IPS-NIHi7 (cell line): ENCODE data around the gene RHOH.

Experiments used
- DNase-seq: peaks from one replicate; pipeline ENCODE4 v3.0.0; 2012; ENCODE audit warnings: mixed read lengths; ENCODE audit errors: extremely low spot score

Gene RHOH

DNA sequence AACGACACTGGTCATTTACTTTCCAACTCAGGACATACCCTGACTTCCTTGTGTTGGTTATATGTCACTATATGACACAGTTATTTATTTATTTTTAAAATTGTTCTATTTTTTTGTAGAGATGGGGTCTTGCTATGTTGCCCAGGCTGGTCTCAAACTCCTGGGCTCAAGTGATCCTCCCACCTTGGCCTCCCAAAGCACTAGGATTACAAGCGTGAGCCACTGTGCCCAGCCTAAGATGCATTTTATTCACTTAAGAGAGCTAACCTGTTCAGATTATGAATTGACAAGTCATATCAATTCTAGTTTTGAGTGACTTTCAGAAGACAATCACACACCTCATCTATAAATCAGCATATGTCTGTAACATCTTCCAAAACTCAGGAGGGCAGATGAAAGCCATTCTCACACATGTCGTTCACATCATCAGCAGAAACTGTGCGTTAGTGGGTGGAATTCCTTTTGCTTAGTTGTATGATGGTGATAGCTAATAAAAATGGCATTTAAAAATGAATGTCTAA is 9.4 kb upstream of the RHOH start:
- DNase-seq: no peak

DNA sequence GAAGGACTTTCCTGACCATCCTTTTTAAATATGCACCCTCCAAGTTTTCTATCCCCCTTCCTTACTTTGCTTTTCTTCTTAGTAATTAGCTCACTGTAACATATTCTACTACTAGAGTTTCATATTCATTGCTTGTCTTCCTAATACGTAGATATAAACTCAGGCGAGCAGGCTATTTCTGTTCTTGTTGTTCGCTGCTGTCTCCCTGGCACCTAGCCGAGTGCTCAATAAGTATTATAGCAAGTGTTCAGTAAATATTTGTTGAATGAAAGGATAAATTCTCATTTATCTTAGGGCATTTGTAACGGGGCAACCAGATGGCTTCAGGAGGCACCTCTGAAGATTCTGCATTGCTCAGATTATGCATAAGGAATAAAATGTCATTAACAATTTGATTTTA is 6.8 kb upstream of the RHOH start:
- DNase-seq: no peak

DNA sequence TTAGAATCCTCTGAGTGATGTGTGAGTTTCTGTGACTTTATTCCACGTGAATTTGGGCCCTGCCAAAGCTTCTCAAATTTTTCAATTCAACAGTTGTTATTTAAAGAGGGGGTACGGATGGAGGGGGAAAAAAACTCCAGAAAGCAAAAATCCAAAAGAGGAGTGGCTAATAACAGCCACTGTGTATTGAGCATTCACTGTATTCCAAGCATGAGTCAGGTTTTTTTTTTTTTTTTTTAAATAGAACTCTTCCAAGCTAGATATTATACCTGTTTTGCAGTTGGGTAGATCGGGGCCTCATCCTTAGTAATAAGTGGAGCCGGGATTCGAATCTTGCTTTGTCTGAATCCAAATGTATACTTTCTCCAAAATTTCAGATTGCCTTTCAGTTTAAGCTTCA is 6.4 kb upstream of the RHOH start:
- no peak for DNase-seq

DNA sequence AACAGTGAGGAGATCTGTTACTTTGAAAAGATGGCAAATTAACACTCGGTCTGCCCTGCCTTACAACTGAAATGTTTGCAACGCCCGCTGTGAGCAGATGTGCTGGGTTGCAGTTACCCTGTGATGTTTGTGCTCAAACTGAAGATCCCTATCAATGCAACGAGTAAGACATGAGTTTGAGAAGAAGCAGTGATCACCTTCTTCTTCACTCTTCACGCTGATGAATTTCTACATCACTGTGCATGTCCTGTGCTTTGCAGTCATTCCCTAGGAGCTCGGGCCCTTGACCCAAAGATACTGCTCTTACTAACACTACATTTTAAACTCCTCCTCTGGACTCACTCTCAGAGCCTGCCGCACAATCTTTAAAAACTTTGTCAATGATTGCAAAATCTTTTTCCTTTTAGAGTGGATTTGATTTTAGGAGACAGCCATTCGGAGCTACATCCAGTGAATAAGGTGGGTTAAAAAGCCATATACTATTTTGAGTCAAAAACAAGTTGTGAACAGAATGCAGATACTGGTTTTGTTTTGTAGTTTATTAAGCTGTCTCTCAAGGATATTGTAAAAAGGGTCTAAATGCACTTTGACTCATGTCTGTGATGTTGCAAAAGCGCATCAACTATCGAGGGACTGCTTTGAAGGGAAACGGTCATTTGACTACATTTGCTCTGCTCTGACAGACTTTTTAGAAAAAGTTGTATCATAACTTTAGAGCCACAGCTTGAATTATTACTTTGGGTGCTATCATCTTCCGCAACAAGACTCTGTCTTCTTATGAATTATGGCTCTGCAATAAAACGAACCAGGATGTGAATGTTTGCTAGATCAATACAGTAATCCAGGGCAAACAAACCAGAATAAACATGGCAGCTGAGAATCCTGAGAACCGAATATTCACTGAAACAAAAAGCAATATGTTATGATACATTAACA is 5.7 kb upstream of the RHOH start:
- no peak for DNase-seq

GRCh38 chr4:40192114-40193015 is 4.5 kb upstream of the RHOH start:
- DNase-seq: no peak

DNA sequence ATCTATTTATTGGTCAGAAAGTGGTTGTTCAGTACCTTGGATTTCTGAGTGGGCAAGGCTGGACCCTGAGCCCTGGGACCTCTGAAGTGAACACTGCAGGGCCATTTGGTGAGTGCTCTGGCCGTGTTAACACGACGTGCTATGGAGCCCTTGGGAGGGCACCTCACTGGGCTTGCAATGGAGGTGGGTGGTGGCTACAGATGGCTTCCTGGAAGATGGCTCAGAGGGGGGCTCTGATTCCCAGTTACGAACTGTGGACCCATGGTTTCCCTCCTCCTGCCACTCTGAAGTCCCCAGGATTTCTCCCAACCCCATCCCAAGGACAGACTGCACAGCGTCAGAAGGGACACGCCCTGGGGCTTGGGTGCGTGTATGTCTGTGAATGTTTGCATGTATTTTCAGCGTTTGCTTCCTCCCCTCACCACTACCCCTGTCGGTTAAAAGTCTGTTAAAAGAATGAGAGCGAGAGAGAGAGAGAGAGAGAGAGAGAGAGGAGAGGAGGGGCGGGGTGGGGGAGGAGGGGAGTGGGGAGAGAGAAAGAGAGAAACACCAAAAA is 3.7 kb upstream of the RHOH start:
- DNase-seq: no peak

DNA sequence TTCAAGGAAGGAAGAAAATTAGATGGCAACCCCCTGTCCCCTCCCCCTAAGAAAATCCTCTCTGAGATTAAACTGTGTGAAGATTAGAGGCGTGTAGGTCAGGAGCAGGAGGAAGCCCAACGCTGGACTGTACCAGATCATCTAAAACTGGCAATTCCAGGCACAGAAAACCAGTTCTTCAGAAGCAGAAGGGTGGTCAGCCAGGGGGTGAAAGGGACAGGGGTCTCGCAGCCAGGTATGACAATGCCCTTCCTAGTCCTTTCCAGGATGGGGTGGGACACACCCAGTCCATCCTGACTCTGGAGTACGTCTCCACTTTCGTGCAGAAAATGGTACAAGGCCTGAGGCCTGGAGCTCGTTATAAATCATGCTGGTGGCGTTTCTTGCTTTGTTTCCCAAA is 3.3 kb upstream of the RHOH start:
- DNase-seq: no peak

GRCh38 chr4:40194602-40195161 is 2.1 kb upstream of the RHOH start:
- no peak for DNase-seq

DNA sequence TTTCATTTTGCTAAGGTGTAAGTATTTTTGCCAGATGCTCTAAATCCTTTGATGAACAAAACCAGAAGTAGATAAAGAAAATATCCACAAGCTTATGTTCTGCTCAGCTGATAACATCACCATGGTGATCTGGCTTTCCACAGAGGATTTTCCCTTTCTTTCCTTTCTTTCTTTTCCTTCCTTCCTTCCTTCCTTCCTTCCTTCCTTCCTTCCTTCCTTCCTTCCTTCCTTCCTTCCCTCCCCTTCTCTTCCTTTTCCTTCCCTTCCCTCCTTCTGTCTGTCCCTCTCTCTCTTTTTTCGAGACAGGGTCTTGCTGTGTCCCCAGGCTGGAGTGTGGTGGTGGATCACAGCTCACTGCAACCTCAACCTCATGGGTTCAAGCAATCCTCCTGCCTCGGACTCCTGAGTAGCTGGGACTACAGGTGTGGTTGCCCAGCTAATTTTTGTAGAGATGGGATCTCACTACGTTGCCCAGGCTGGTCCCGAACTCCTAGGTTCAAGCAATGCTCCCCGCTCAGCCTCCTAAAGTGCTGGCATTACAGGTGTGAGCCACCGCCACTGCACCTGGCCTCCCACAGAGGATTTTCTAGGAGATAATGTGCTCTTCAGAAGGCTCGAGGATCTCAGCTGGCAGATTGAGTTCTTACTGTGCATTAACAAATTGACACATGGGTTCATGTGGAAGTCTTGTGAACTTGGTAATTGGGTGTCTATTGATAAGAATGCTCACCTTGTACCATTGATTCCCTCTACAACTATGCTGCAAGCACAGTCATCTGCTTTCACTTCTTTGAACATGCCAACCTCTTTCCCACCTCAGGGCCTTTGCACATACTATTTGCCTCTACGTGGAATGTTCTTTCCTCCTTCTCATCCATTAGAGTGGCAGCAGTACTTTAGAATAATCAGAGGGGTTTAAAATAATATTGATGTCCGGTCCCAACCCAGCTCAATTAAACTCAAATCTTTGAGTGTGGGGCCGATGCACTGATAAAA is 1.4 kb upstream of the RHOH start:
- no peak for DNase-seq

DNA sequence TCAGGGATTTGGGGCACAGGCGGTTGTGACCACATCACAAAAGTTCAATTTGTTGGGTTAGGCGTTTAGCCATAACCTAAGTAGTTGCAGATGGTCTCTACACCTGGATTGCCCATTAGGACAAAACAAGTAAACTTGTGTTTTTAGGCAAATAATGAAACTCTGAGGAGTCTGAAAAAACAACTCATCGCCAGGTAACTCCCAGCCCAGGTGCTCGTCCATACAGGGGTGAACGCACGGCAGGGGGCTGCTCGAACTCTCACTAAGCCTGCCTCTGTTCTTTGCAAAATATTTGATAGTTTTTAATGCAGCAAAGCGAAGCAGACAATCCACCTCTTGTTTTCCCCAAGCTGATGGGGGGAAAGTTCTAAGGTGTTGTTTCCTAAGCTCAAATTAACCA is 559 bp upstream of the RHOH start:
- DNase-seq: no peak

DNA sequence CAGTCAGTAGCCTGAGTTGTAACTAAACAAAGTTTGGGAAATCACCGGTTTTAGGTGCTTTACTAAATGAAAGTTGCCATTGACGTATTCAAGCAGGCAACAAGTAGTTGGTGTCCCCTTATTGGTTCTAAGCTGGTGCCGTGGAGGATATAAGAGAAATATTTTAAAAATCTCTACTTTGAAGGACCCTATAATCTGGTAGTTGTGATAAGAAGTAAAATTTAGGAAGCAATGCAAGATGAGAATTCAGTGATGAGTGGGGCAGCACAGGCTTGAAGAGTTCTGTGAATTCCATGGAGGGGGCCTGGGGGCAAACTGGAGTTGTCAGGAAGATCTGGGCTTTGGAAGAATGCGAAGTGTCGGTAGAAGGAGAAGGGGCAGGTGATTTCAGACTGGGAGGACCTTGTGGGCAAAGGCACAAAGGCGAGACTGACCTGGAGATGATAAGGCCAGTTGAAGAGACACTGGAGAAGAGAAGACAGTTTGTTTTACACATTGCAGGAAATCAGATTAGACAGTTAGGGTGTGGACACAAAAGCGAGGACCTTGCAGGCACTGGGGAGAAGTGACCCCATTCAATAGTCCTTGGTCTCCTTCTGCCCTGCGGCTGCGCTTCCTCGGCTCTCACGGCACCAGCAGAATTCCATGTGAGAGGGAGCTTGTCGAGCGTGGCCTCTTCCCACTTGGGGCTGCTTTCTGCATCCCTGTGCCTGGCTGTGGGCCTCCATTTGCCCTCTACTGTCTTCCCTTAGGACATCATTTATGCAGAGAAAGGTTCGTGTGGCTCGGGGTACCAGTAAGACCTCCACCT is 1.3 kb downstream of the RHOH start:
- no peak for DNase-seq

DNA sequence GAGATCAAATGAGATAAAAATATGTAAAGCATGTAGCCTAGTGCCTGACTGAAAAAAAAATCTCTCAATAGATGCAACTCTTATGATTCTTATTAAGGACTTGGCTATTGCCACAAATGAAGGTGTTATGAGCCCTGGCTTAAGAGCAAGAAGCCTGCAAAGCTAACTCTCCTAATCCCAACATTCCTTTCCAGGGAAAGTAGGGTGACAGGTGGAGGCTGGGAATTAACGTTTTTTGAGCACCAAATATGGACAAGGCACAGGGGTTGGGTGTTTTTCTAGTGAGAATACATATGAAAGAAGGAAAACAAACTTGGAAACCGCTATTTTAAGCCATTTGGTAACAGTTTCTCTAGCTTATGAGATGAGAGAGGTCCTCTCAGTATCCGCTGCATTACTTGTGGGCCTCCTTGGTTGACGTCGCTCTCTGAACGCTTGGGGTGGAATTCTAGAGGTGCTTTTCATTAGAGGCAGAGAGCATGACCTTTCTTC is 2.4 kb downstream of the RHOH start:
- no peak for DNase-seq

GRCh38 chr4:40199999-40200874 is 3.4 kb downstream of the RHOH start:
- no peak for DNase-seq

- no peak for DNase-seq
These were observed 4.3 kb downstream of the RHOH start for GRCh38 chr4:40200875-40201801.

DNA sequence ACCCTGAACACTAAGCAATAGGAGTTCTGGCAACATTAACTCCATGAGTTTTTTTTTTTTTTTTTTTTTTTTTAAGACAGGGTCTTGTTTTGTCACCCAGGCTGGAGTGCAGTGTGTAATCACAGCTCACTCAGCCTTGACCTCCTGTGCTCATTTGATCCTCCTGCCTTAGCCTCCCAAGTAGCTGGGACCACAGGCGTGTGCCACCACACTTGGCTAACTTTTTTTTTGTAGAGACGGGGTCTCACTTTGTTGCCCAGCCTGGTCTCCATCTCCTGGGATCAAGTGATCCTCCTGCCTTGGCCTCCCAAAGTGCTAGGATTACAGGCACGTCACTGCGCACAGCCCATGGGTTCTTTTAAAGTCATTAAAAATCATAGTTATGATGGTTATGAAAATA is 5.1 kb downstream of the RHOH start:
- DNase-seq: no peak

- no peak for DNase-seq
These were observed 5.6 kb downstream of the RHOH start for GRCh38 chr4:40202474-40202873.

DNA sequence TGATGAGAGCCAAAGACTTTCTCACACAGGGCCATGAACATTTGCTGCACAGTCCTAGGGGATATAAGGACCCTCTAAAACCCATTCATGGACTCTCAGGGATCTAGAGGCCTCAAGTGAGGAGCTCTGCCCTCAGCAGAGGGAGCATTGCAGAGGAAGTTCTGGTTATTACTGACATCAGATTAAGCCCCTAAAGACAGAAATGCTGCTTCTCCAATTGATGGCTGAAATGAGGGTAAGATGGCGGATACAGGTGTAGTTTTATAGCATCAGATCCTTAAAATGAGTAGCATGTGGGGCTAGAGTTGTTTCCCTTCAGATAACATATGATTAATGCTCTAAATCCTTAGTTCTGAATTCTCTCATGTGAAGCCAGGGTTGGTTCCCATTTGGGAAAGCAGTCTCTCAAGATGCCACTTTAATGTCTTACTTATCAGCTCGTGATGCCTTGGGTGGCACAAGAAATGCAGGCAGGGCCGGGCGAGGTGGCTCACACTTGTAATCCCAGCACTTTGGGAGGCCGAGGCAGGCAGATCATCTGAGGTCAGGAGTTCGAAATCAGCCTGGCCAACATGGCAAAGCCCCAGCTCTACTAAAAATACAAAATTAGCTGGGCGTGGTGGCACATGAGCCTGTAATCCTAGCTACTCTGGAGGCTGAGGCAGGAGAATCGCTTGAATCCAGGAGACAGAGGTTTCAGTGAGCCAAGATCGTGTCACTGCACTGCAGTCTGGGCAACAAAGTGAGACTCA is 7.9 kb downstream of the RHOH start:
- no peak for DNase-seq
